ENCODE results near the gene TSR1. TPM values are rescaled to one million over a fixed set of nuclear protein-coding genes. Genes with fewer than 3 reads are reported as not detected.

TSR1 gene
- total and polyA plus RNA-seq, 9 of the 15 experiments (the other 6 are each of a cell fraction or from before 2014, with no cell fraction given) = 16.4 to 87.5 (median 55.2) TPM

DNA sequence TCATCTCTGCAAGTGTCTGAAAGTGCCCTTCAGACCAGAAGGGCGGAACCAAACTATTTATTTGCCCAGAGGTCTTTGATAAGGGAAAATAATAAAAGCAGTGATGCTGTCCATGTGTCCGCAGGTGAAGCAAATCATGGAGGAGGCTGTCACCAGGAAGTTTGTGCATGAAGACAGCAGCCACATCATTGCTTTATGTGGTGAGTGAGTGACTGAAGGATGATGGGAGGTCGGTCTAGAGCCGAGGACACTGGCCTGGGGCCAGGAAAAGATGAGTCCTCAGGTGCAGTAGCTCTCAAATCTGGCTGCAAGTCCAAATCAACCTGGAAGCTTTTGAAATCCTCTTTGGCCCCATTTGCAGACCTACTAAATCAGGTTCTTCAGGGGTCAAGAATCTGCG is 7.2 kb upstream of the TSR1 start:
- in situ Hi-C loops (cut with MboI) (no loop called here), intact Hi-C loops (cut with micrococcal nuclease) (no loop called here)
- no peak for ATAC-seq
- peaks cover under 1 to 4% of the 10 kb centered on the region in 2 experiments; a peak in 3 of 5 replicates for H3K4me1 ChIP-seq (replicated peaks in 1 of 2; ENCODE audit: control insufficient read depth in 2 of 2, insufficient read depth in 2 of 2, low read length in 2 of 2)
- DNase-seq (ENCODE audit: extremely low read depth in 1 of 4, low spot score in 3 of 4) = no peak
- CTCF ChIA-PET (ENCODE audit: low intra/inter-chr PET ratio) = no interaction called here
- no peak for FAIRE-seq
- no peaks in the 10 kb centered on the region for H3K27me3 ChIP-seq (ENCODE audit: control insufficient read depth in 2 of 2, insufficient read depth in 2 of 2, low read length in 2 of 2)
- H2AFZ ChIP-seq (ENCODE audit: low read depth, low read length) = no peak overlapping the region
- no peaks in the 10 kb centered on the region for H3K9me1 ChIP-seq (ENCODE audit: control insufficient read depth, insufficient read depth, low read length)
- no peak overlapping the region for H3K4me2 ChIP-seq (ENCODE audit: insufficient read depth, low read length)
- H3K36me3 ChIP-seq (ENCODE audit: control insufficient read depth, insufficient read depth, low read length) = peaks cover 7% of the 10 kb centered on the region; the same call in 1 of the 3 replicates
- H3K9ac ChIP-seq (ENCODE audit: insufficient read depth in 1 of 2, low read depth in 2 of 2, low read length in 2 of 2) = no peak overlapping the region
- no peak overlapping the region for H3K27ac ChIP-seq (ENCODE audit: extremely low read depth, low read depth, low read length)
- TF ChIP-seq RFX1 (IDR thresholded peaks at IDR 0.05) (no peak), NFIC (IDR thresholded peaks at IDR 0.05) (peak; percentile 36)
- no peaks in the 10 kb centered on the region for H3K9me3 ChIP-seq (replicated peaks; ENCODE audit: control insufficient read depth, insufficient read depth, low read depth, low read length)
- 62% methylated on average over 5 of the region's 5 CpGs for WGBS (ENCODE audit: insufficient coverage, low coverage, missing lambda C conversion rate)
- H3K79me2 ChIP-seq (ENCODE audit: control insufficient read depth, insufficient read depth, low read length) = 0 out of 3 replicates have a peak, but pooled peaks cover 2% of the 10 kb centered on the region
- POLR2A ChIA-PET = no interaction called here
- BruUV-seq (replicated peaks) = no TSS peak
- H3K4me3 ChIP-seq = no peak overlapping the region
- H4K20me1 ChIP-seq (replicated peaks; ENCODE audit: control insufficient read depth, insufficient read depth, low read length) = no peaks in the 10 kb centered on the region

- H2AFZ ChIP-seq (ENCODE audit: low read depth, low read length) = peak overlapping the region; percentile 72
- peaks cover 28% of the 10 kb centered on the region for H3K36me3 ChIP-seq (ENCODE audit: control insufficient read depth, insufficient read depth, low read length)
- H3K9ac ChIP-seq (ENCODE audit: insufficient read depth in 1 of 2, low read depth in 2 of 2, low read length in 2 of 2) = peak overlapping the region; percentile 73 to 97; a peak in 3 of 4 replicates
- intact Hi-C loops (cut with micrococcal nuclease) (no loop called here), in situ Hi-C loops (cut with MboI) (no loop called here)
- peak overlapping the region; percentile 81; the same call in 2 of the 3 replicates for H3K27ac ChIP-seq (ENCODE audit: extremely low read depth, low read depth, low read length)
- no TSS peak for BruUV-seq (replicated peaks)
- no peak for ATAC-seq
- peak; percentile 19 to 43 (median 30) for DNase-seq (ENCODE audit: extremely low read depth in 1 of 4, low spot score in 3 of 4)
- H3K79me2 ChIP-seq (ENCODE audit: control insufficient read depth, insufficient read depth, low read length) = peaks cover 46% of the 10 kb centered on the region
- no peaks in the 10 kb centered on the region; the same call in 1 of the 2 replicates for H3K9me3 ChIP-seq (replicated peaks; ENCODE audit: control insufficient read depth, insufficient read depth, low read depth, low read length)
- no peaks in the 10 kb centered on the region for H3K9me1 ChIP-seq (ENCODE audit: control insufficient read depth, insufficient read depth, low read length)
- peak; percentile 11 for FAIRE-seq
- ChIA-PET POLR2A (interaction anchor here (0.6 to 1.1 kb wide), 5 partner anchors 10 to 36 kb away, joined by 3 to 5 read pairs (median 3); partner anchors contain the start of genes SMG6 and SRR), CTCF (ENCODE audit: low intra/inter-chr PET ratio) (no interaction called here)
- WGBS (ENCODE audit: insufficient coverage, low coverage, missing lambda C conversion rate) = 21% methylated on average over 4 of the region's 5 CpGs
- H3K4me1 ChIP-seq (replicated peaks in 1 of 2; ENCODE audit: control insufficient read depth in 2 of 2, insufficient read depth in 2 of 2, low read length in 2 of 2) = peaks cover 16 to 21% of the 10 kb centered on the region in 2 experiments; a peak in 4 of 5 replicates
- H4K20me1 ChIP-seq (replicated peaks; ENCODE audit: control insufficient read depth, insufficient read depth, low read length) = no peaks in the 10 kb centered on the region
- H3K27me3 ChIP-seq (ENCODE audit: control insufficient read depth in 2 of 2, insufficient read depth in 2 of 2, low read length in 2 of 2) = no peaks in the 10 kb centered on the region
- H3K4me2 ChIP-seq (ENCODE audit: insufficient read depth, low read length) = peak overlapping the region; percentile 93
- H3K4me3 ChIP-seq = peak overlapping the region; percentile 68
- TF ChIP-seq ZNF175 (CRISPR knock-in tag; IDR thresholded peaks at IDR 0.05; ENCODE audit: low read depth) = no peak
- TF ChIP-seq, protein P1, sequence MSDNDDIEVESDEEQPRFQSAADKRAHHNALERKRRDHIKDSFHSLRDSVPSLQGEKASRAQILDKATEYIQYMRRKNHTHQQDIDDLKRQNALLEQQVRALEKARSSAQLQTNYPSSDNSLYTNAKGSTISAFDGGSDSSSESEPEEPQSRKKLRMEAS (CRISPR knock-in tag; IDR thresholded peaks at IDR 0.05) = 0 out of 2 replicates have a peak, but pooled peaks have one; percentile 8
- 0 out of 2 replicates have a peak, but pooled peaks have one; percentile 48 for TF ChIP-seq FOSL1 (tag; conservative IDR thresholded peaks at IDR 0.05)
- 0 out of 2 replicates have a peak, but pooled peaks have one; percentile 5 for TF ChIP-seq ZBTB7A (IDR thresholded peaks at IDR 0.05; ENCODE audit: borderline replicate concordance, control insufficient read depth, low read depth, low read length)
- TF ChIP-seq XRCC3 (IDR thresholded peaks at IDR 0.05) = no peak
- TF ChIP-seq SMARCE1 (IDR thresholded peaks at IDR 0.05) = 0 out of 2 replicates have a peak, but pooled peaks have one; percentile 24
- TF ChIP-seq ASH1L (IDR thresholded peaks at IDR 0.05; ENCODE audit: borderline replicate concordance, low read depth, partially characterized antibody) = no peak
- no peak for TF ChIP-seq CBX5 (IDR thresholded peaks at IDR 0.05; ENCODE audit: borderline replicate concordance, low read depth)
- no peak for TF ChIP-seq KLF10 (CRISPR knock-in tag; IDR thresholded peaks at IDR 0.05)
- no peak for TF ChIP-seq CTBP1 (IDR thresholded peaks at IDR 0.05; ENCODE audit: borderline replicate concordance)
- TF ChIP-seq DPF2 (IDR thresholded peaks at IDR 0.05) = peak; percentile 22; the same call in 1 of the 2 replicates
- peak; percentile 68 for TF ChIP-seq JUND (IDR thresholded peaks at IDR 0.05; ENCODE audit: borderline replicate concordance, low read depth, low read length)
- TF ChIP-seq JUND (tag; IDR thresholded peaks at IDR 0.05; ENCODE audit: borderline replicate concordance, low read depth, low read length) = no peak
Measured at GRCh38 chr17:2338315-2338657, 2.0 kb upstream of the TSR1 start.
